VCaP (cell line): Measurements from ENCODE around the gene C12orf75.
"Not testable (repeated sequence)": the region's sequence is repeated elsewhere in the genome, so short reads cannot be mapped to it uniquely, and the experiment has no call there.

ENCODE experiments used
- H3K27ac ChIP-seq: fragments of 450-650 bp; 2 replicates; pipeline ENCODE4 v1.5.1; 2017
- CTCF ChIP-seq: fragments of 450-650 bp; conservative IDR thresholded peaks from 2 replicates; pipeline ENCODE4 v1.5.1; 2017; ENCODE audit warnings: mild to moderate bottlenecking, moderate library complexity

Gene C12orf75

GRCh38 chr12:105300883-105301282 lies 29.6 kb upstream of the C12orf75 start:
- no peak overlapping the region; the same call in 1 of the 2 replicates for H3K27ac ChIP-seq
- no peak for TF ChIP-seq CTCF

GRCh38 chr12:105301696-105302095 lies 28.8 kb upstream of the C12orf75 start:
- no peak for TF ChIP-seq CTCF
- H3K27ac ChIP-seq = peak overlapping the region; percentile 46

- H3K27ac ChIP-seq = peak overlapping the region; percentile 46; the same call in 1 of the 2 replicates
Measured at GRCh38 chr12:105302986-105303385, 27.5 kb upstream of the C12orf75 start.

GRCh38 chr12:105304626-105305025 lies 25.9 kb upstream of the C12orf75 start:
- H3K27ac ChIP-seq = not testable (repeated sequence)

GRCh38 chr12:105307601-105308314 lies 22.7 kb upstream of the C12orf75 start:
- peak overlapping the region; percentile 22 for H3K27ac ChIP-seq

GRCh38 chr12:105308839-105309238 lies 21.7 kb upstream of the C12orf75 start:
- not testable (repeated sequence) for H3K27ac ChIP-seq

- H3K27ac ChIP-seq = peak overlapping the region; percentile 43
Measured at GRCh38 chr12:105309384-105309783, 21.1 kb upstream of the C12orf75 start.

GRCh38 chr12:105310476-105311085 lies 19.9 kb upstream of the C12orf75 start:
- H3K27ac ChIP-seq = peak overlapping the region; percentile 43

GRCh38 chr12:105311936-105312335 lies 18.6 kb upstream of the C12orf75 start:
- not testable (repeated sequence) for H3K27ac ChIP-seq

- H3K27ac ChIP-seq = not testable (repeated sequence)
Measured at GRCh38 chr12:105313755-105314154, 16.7 kb upstream of the C12orf75 start.

GRCh38 chr12:105315130-105315529 lies 15.4 kb upstream of the C12orf75 start:
- H3K27ac ChIP-seq = peak overlapping the region; percentile 36
- TF ChIP-seq CTCF = no peak

GRCh38 chr12:105315726-105316125 lies 14.8 kb upstream of the C12orf75 start:
- H3K27ac ChIP-seq = peak overlapping the region; percentile 36
- no peak for TF ChIP-seq CTCF
